Measurements from ENCODE around the gene LRRFIP2. TPM values are rescaled to one million over a fixed set of nuclear protein-coding genes. Genes with fewer than 3 reads are reported as not detected.

Gene LRRFIP2
- total RNA-seq, 1 donor from 2014 or later: 36.7 TPM

GRCh38 chr3:37221407-37221806 lies 47.0 kb upstream of the LRRFIP2 start:
- H3K4me2 ChIP-seq: no peak overlapping the region
- no peaks in the 10 kb centered on the region for H3K27me3 ChIP-seq

GRCh38 chr3:37219266-37219665 lies 44.9 kb upstream of the LRRFIP2 start:
- Mint-ChIP-seq H3K36me3 (no peaks in the 10 kb centered on the region), H3K4me1 (no peaks in the 10 kb centered on the region), H3K27ac (no peak overlapping the region), H3K4me3 (no peak overlapping the region), H3K27me3 (ENCODE audit: insufficient read depth, low read depth) (no peaks in the 10 kb centered on the region), H3K9me3 (no peaks in the 10 kb centered on the region)
- DNase-seq (ENCODE audit: low spot score): no peak
- Histone ChIP-seq H3K9me3 (ENCODE audit: low read depth) (no peaks in the 10 kb centered on the region), H3K36me3 (no peaks in the 10 kb centered on the region), H3K9ac (no peak overlapping the region), H3K4me2 (no peak overlapping the region), H3K4me3 (no peak overlapping the region), H3K79me2 (ENCODE audit: low read depth) (no peaks in the 10 kb centered on the region), H4K20me1 (ENCODE audit: low read depth) (no peaks in the 10 kb centered on the region), H2AFZ (replicated peaks) (no peak overlapping the region), H3K27ac (no peak overlapping the region), H3F3A (ENCODE audit: low read depth) (no peaks in the 10 kb centered on the region), H3K27me3 (no peaks in the 10 kb centered on the region), H3K4me1 (no peaks in the 10 kb centered on the region)
- no peak for TF ChIP-seq EZH2 (IDR thresholded peaks at IDR 0.05)
- TF ChIP-seq CTCF (IDR thresholded peaks at IDR 0.05): no peak
- TF ChIP-seq EZH2phosphoT487 (IDR thresholded peaks at IDR 0.05): no peak

More at GRCh38 chr3:37221407-37221806, 47.0 kb upstream of the LRRFIP2 start:
- Histone ChIP-seq H3F3A (ENCODE audit: low read depth) (no peaks in the 10 kb centered on the region), H3K79me2 (ENCODE audit: low read depth) (no peaks in the 10 kb centered on the region), H3K36me3 (no peaks in the 10 kb centered on the region), H3K4me1 (no peaks in the 10 kb centered on the region), H3K9me3 (ENCODE audit: low read depth) (no peaks in the 10 kb centered on the region), H3K9ac (no peak overlapping the region), H3K27ac (no peak overlapping the region), H2AFZ (replicated peaks) (no peak overlapping the region), H4K20me1 (ENCODE audit: low read depth) (no peaks in the 10 kb centered on the region), H3K4me3 (no peak overlapping the region)
- H3K4me3 Mint-ChIP-seq: no peak overlapping the region
- H3K4me1 Mint-ChIP-seq: no peaks in the 10 kb centered on the region
- no peaks in the 10 kb centered on the region for H3K36me3 Mint-ChIP-seq
- TF ChIP-seq CTCF (IDR thresholded peaks at IDR 0.05): no peak
- TF ChIP-seq EZH2phosphoT487 (IDR thresholded peaks at IDR 0.05): no peak
- no peak for TF ChIP-seq EZH2 (IDR thresholded peaks at IDR 0.05)
- DNase-seq (ENCODE audit: low spot score): no peak
- no peaks in the 10 kb centered on the region for H3K9me3 Mint-ChIP-seq
- H3K27ac Mint-ChIP-seq: no peak overlapping the region
- H3K27me3 Mint-ChIP-seq (ENCODE audit: insufficient read depth, low read depth): peaks cover 2% of the 10 kb centered on the region

GRCh38 chr3:37218206-37218605 lies 43.8 kb upstream of the LRRFIP2 start:
- Mint-ChIP-seq H3K4me1 (no peaks in the 10 kb centered on the region), H3K4me3 (no peak overlapping the region), H3K9me3 (no peaks in the 10 kb centered on the region), H3K27me3 (ENCODE audit: insufficient read depth, low read depth) (no peaks in the 10 kb centered on the region), H3K36me3 (no peaks in the 10 kb centered on the region), H3K27ac (no peak overlapping the region)
- no peaks in the 10 kb centered on the region for H3K36me3 ChIP-seq
- H3K4me3 ChIP-seq: no peak overlapping the region
- H2AFZ ChIP-seq (replicated peaks): no peak overlapping the region
- DNase-seq (ENCODE audit: low spot score): no peak
- H3K27me3 ChIP-seq: no peaks in the 10 kb centered on the region
- H3K9me3 ChIP-seq (ENCODE audit: low read depth): no peaks in the 10 kb centered on the region
- TF ChIP-seq EZH2phosphoT487 (IDR thresholded peaks at IDR 0.05) (no peak), CTCF (IDR thresholded peaks at IDR 0.05) (no peak), EZH2 (IDR thresholded peaks at IDR 0.05) (no peak)
- H3K27ac ChIP-seq: no peak overlapping the region
- no peaks in the 10 kb centered on the region for H3K4me1 ChIP-seq
- no peak overlapping the region for H3K4me2 ChIP-seq
- no peaks in the 10 kb centered on the region for H3K79me2 ChIP-seq (ENCODE audit: low read depth)
- H3K9ac ChIP-seq: no peak overlapping the region
- no peaks in the 10 kb centered on the region for H4K20me1 ChIP-seq (ENCODE audit: low read depth)
- no peaks in the 10 kb centered on the region for H3F3A ChIP-seq (ENCODE audit: low read depth)
